ENCODE measurements around the gene SGK2. TPM values are rescaled to one million over a fixed set of nuclear protein-coding genes. Genes with fewer than 3 reads are reported as not detected.

Gene SGK2
- total and polyA plus RNA-seq, 2 of the 13 experiments (the other 11 are each of a cell fraction or from before 2014, with no cell fraction given) = 6.2 to 29.4 TPM

GRCh38 chr20:43537921-43538877, 20.6 kb upstream of the SGK2 start (continued):
- 0 out of 2 replicates have a peak, but pooled peaks have one; percentile 41 for TF ChIP-seq NR0B2 (CRISPR knock-in tag; IDR thresholded peaks at IDR 0.05)
- TF ChIP-seq ZBTB44 (CRISPR knock-in tag; IDR thresholded peaks at IDR 0.05) = 0 out of 2 replicates have a peak, but pooled peaks have one; percentile 40
- TF ChIP-seq IKZF4 (CRISPR knock-in tag; IDR thresholded peaks at IDR 0.05; ENCODE audit: borderline replicate concordance, low read depth, not compliant biosample characterization) = peak; percentile 46
- 0 out of 2 replicates have a peak, but pooled peaks have one; percentile 50 for TF ChIP-seq NFKBIZ (CRISPR knock-in tag; IDR thresholded peaks at IDR 0.05)
- peak; percentile 81 for TF ChIP-seq ZBTB39 (CRISPR knock-in tag; IDR thresholded peaks at IDR 0.05)
- TF ChIP-seq ETV5 (CRISPR knock-in tag; IDR thresholded peaks at IDR 0.05; ENCODE audit: borderline replicate concordance) = peak; percentile 13; the same call in 1 of the 2 replicates
- no peak for TF ChIP-seq NR2F2 (IDR thresholded peaks at IDR 0.05; ENCODE audit: borderline replicate concordance, low read depth)
- TF ChIP-seq SALL1 (CRISPR knock-in tag; IDR thresholded peaks at IDR 0.05) = no peak; the same call in 1 of the 2 replicates
- TF ChIP-seq ARNTL (CRISPR knock-in tag; IDR thresholded peaks at IDR 0.05) = peak; percentile 69
- TF ChIP-seq ZNF232 (CRISPR knock-in tag; IDR thresholded peaks at IDR 0.05; ENCODE audit: borderline replicate concordance) = no peak
- peak; percentile 58; the same call in 1 of the 2 replicates for TF ChIP-seq ARID4A (CRISPR knock-in tag; IDR thresholded peaks at IDR 0.05; ENCODE audit: borderline replicate concordance)
- TF ChIP-seq ZNF547 (CRISPR knock-in tag; IDR thresholded peaks at IDR 0.05) = peak; percentile 67; the same call in 1 of the 2 replicates
- peak; percentile 51; the same call in 1 of the 2 replicates for TF ChIP-seq ZNF276 (CRISPR knock-in tag; IDR thresholded peaks at IDR 0.05; ENCODE audit: low read depth)
- no peak for TF ChIP-seq EHMT2 (IDR thresholded peaks at IDR 0.05; ENCODE audit: borderline replicate concordance, low read depth, low read length)
- TF ChIP-seq MAFF (IDR thresholded peaks at IDR 0.05; ENCODE audit: low read depth, low read length) = no peak
- peak; percentile 43; the same call in 1 of the 2 replicates for TF ChIP-seq SAP130 (CRISPR knock-in tag; IDR thresholded peaks at IDR 0.05; ENCODE audit: low read depth)
- TF ChIP-seq DMAP1 (CRISPR knock-in tag; IDR thresholded peaks at IDR 0.05) = no peak

Measured in HepG2 (cell line).